CD4-positive, alpha-beta T cell (primary cell): ENCODE data around the gene ATP8B3. TPM values are rescaled to one million over a fixed set of nuclear protein-coding genes. Genes with fewer than 3 reads are reported as not detected.

Experiments used
- ATAC-seq: fragments of 200-7000 bp; cut with Tn5 transposase; one replicate; pipeline ENCODE4 v1.10.0; 2022; ENCODE audit warnings: mild to moderate bottlenecking; ENCODE audit not compliant: poor library complexity
- CTCF ChIA-PET: fragments of 350-600 bp; sonication (Branson Sonifier 250); formaldehyde crosslinking; loops from one replicate; lab custom pipeline; 2021; ENCODE audit warnings: antibody characterized with exemption, inconsistent platforms; lab: Charles Lee
- POLR2A ChIA-PET: fragments of 350-600 bp; sonication (Branson Sonifier 250); formaldehyde crosslinking; loops from one replicate; lab custom pipeline; 2021; ENCODE audit warnings: antibody characterized with exemption, inconsistent platforms; lab: Charles Lee
- DNase-seq, 14 experiments: peaks; one replicate each; pipeline ENCODE4 v3.0.0-alpha.2; 2013 to 2020; ENCODE audit warnings: mixed read lengths in 2 of 14
- H3K27ac ChIP-seq, 2 donors: one replicate each; pipeline versions ENCODE4 v1.5.1 to v1.7.0; 2013; ENCODE audit warnings: low read length in 2 of 2, low read depth in 1 of 2, mild to moderate bottlenecking in 1 of 2
- H3K27me3 ChIP-seq, 2 experiments: 1 replicate in 1 of 2; 2 replicates in 1 of 2; pipeline versions ENCODE4 v1.6.1 to v1.7.0; 2013; ENCODE audit warnings: low read length in 2 of 2, control low read depth in 1 of 2, mild to moderate bottlenecking in 1 of 2, moderate library complexity in 1 of 2; ENCODE audit not compliant: insufficient read depth in 2 of 2, control insufficient read depth in 1 of 2
- H3K36me3 ChIP-seq: one replicate; pipeline ENCODE4 v1.6.1; 2013; ENCODE audit warnings: low read length, control low read depth; ENCODE audit not compliant: insufficient read depth
- H3K4me1 ChIP-seq: one replicate; pipeline ENCODE4 v1.6.1; 2013; ENCODE audit warnings: low read length, control low read depth; ENCODE audit not compliant: insufficient read depth
- H3K4me3 ChIP-seq: one replicate; pipeline ENCODE4 v1.5.1; 2013; ENCODE audit warnings: mild to moderate bottlenecking, low read length, moderate library complexity
- H3K9me3 ChIP-seq, 2 experiments: 1 replicate in 1 of 2; 2 replicates in 1 of 2; pipeline versions ENCODE4 v1.6.1 to v1.7.0; 2013; ENCODE audit warnings: low read length in 2 of 2, mild to moderate bottlenecking in 2 of 2, control low read depth in 1 of 2, moderate library complexity in 1 of 2; ENCODE audit not compliant: control insufficient read depth in 1 of 2, insufficient read depth in 1 of 2
- H3K27ac Mint-ChIP-seq: one replicate; pipeline ENCODE4 v1.8.0; 2020; ENCODE audit warnings: mixed read lengths
- H3K27me3 Mint-ChIP-seq: one replicate; pipeline ENCODE4 v1.8.0; 2021; ENCODE audit warnings: mixed read lengths
- H3K36me3 Mint-ChIP-seq: one replicate; pipeline ENCODE4 v1.8.0; 2021; ENCODE audit warnings: low read depth, mixed read lengths
- H3K4me1 Mint-ChIP-seq: one replicate; pipeline ENCODE4 v1.8.0; 2021; ENCODE audit warnings: low read depth, mixed read lengths
- H3K4me3 Mint-ChIP-seq: one replicate; pipeline ENCODE4 v1.8.0; 2020; ENCODE audit warnings: mild to moderate bottlenecking, mixed read lengths
- H3K9me3 Mint-ChIP-seq: one replicate; pipeline ENCODE4 v1.8.0; 2020; ENCODE audit warnings: mixed read lengths
- intact Hi-C, 2 experiments: fragments of 100-400 bp; cut with DNase I in 1 of 2; cut with micrococcal nuclease in 1 of 2; formaldehyde crosslinking; loops; one replicate each; pipeline versions ENCODE4 v1.15.1 to v1.9.0; 2023 to 2025; cut with DNase I, micrococcal nuclease
- total RNA-seq, 174 experiments: library from RNA in 2 of 174; stranded (reverse) in 2 of 174; gene quantifications; one replicate each; pipeline ENCODE4 v1.2.3 and lab custom pipeline; 2021 to 2026
- TF ChIP-seq, protein P1 (sequence below): fragments of 200-600 bp; IDR thresholded peaks from one replicate; pipeline ENCODE4 v1.8.0; 2022; ENCODE audit warnings: antibody characterized with exemption, mild to moderate bottlenecking

Gene ATP8B3
- total RNA-seq, 2 experiments from 2014 or later: 2.5 to 3.2 TPM

DNA sequence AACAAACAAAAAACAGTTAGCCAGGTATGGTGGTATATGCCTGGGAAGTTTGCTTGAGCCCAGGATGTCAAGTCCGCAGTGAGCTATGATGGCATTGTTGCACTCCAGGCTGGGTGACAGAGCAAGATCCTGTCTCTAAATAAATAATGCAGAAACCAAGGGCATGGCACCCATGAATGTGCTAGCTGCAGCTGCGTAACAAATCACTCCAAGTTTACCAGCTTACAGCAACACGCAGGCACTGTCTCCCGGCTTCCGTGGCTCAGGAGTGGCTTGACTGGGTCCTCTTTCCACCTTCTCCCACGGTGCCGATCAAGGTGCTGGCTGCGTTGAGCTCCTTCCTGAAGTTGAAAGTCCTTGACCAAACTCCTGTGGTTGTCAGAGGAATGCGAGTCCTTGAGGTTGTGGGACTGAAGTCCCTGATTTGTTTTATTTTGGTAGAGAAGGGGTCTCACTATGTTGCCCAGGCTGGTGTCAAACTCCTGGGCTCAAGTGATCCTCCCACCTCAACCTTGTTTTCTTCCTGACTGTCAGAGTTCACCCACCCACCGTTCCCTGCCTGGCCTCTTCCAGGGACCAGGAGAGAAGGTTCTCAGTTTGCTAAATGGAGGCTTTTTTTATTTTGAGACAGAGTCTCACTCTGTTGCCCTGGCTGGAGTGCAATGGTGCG is 72.0 kb downstream of the ATP8B3 start:
- H3K4me3 ChIP-seq: no peak overlapping the region
- peaks cover 24% of the 10 kb centered on the region in 2 experiments for H3K27me3 ChIP-seq
- peaks cover 0 to 37% of the 10 kb centered on the region in 2 experiments for H3K9me3 ChIP-seq
- ChIA-PET CTCF (no interaction called here), POLR2A (no interaction called here)
- H3K9me3 Mint-ChIP-seq: peaks cover 2% of the 10 kb centered on the region
- no peak for ATAC-seq
- no peaks in the 10 kb centered on the region for H3K4me1 ChIP-seq
- H3K27ac ChIP-seq: no peak overlapping the region
- TF ChIP-seq, protein P1, sequence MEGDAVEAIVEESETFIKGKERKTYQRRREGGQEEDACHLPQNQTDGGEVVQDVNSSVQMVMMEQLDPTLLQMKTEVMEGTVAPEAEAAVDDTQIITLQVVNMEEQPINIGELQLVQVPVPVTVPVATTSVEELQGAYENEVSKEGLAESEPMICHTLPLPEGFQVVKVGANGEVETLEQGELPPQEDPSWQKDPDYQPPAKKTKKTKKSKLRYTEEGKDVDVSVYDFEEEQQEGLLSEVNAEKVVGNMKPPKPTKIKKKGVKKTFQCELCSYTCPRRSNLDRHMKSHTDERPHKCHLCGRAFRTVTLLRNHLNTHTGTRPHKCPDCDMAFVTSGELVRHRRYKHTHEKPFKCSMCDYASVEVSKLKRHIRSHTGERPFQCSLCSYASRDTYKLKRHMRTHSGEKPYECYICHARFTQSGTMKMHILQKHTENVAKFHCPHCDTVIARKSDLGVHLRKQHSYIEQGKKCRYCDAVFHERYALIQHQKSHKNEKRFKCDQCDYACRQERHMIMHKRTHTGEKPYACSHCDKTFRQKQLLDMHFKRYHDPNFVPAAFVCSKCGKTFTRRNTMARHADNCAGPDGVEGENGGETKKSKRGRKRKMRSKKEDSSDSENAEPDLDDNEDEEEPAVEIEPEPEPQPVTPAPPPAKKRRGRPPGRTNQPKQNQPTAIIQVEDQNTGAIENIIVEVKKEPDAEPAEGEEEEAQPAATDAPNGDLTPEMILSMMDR: no peak
- H3K36me3 ChIP-seq: no peaks in the 10 kb centered on the region
- H3K27ac Mint-ChIP-seq: no peak overlapping the region
- no peak overlapping the region for H3K4me3 Mint-ChIP-seq
- H3K4me1 Mint-ChIP-seq: no peaks in the 10 kb centered on the region
- H3K27me3 Mint-ChIP-seq: peaks cover 54% of the 10 kb centered on the region
- no peaks in the 10 kb centered on the region for H3K36me3 Mint-ChIP-seq
- intact Hi-C loops: no loop called here
- DNase-seq: no peak

DNA sequence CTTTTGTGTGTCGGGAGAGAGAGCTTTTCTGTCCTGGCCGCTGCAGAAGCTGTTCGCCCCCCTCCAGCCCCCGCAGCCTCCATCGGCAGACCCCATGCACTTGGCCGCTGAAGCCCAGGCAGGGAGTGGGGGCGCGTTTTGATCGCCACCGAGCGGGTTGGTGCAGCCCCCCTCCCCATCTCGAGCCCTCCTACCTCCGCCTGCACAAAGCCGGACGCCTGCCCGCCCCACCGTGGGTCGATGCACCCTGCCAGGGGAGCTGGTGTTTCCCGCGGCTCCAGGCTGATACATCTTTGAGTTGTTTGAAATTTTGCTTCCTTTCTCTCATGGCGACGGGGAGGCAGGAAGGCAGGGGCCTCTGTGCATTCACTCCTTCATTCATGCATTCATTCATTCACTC is 75.1 kb downstream of the ATP8B3 start:
- peaks cover 0 to 34% of the 10 kb centered on the region in 2 experiments for H3K9me3 ChIP-seq
- H3K36me3 Mint-ChIP-seq: no peaks in the 10 kb centered on the region
- intact Hi-C loops: no loop called here
- no peak overlapping the region for H3K27ac Mint-ChIP-seq
- POLR2A ChIA-PET: no interaction called here
- no peaks in the 10 kb centered on the region for H3K36me3 ChIP-seq
- H3K4me1 ChIP-seq: no peaks in the 10 kb centered on the region
- H3K9me3 Mint-ChIP-seq: peaks cover 2% of the 10 kb centered on the region
- peaks cover 32 to 34% of the 10 kb centered on the region in 2 experiments for H3K27me3 ChIP-seq
- H3K4me1 Mint-ChIP-seq: no peaks in the 10 kb centered on the region
- ATAC-seq (no peak), DNase-seq (no peak)
- no peak overlapping the region for H3K27ac ChIP-seq
- H3K4me3 ChIP-seq: no peak overlapping the region
- TF ChIP-seq, protein P1: no peak
- CTCF ChIA-PET: no interaction called here
- H3K27me3 Mint-ChIP-seq: peaks cover 62% of the 10 kb centered on the region
- no peak overlapping the region for H3K4me3 Mint-ChIP-seq

DNA sequence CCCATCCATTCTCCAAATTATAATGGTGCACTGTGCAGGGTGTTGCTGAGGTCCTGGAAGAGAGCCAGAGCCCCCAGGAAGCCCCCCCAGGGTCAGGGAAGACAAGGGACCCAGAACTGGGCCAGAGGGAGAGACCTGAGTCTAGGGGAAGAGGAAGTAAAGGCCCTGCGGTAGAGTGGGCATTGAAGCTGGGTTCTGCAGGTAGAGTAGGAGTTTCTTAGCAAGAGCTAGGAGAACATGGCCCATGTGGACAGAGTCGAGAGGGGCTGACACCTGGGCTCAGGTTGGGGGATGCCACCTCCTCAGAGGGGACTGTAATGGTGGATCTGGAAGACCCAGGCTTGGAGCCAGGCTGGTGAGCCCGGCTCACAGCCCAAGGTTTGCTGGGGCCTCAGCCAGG is 75.8 kb downstream of the ATP8B3 start:
- H3K27me3 ChIP-seq: peaks cover 32 to 34% of the 10 kb centered on the region in 2 experiments
- DNase-seq (no peak), ATAC-seq (no peak)
- H3K36me3 ChIP-seq: no peaks in the 10 kb centered on the region
- no peak overlapping the region for H3K4me3 Mint-ChIP-seq
- peaks cover 2% of the 10 kb centered on the region for H3K9me3 Mint-ChIP-seq
- no peaks in the 10 kb centered on the region for H3K4me1 Mint-ChIP-seq
- no peak overlapping the region for H3K27ac Mint-ChIP-seq
- ChIA-PET POLR2A (no interaction called here), CTCF (no interaction called here)
- no peak overlapping the region for H3K4me3 ChIP-seq
- peaks cover 61% of the 10 kb centered on the region for H3K27me3 Mint-ChIP-seq
- H3K36me3 Mint-ChIP-seq: no peaks in the 10 kb centered on the region
- peaks cover 0 to 34% of the 10 kb centered on the region in 2 experiments for H3K9me3 ChIP-seq
- H3K27ac ChIP-seq: no peak overlapping the region
- H3K4me1 ChIP-seq: no peaks in the 10 kb centered on the region
- TF ChIP-seq, protein P1: no peak
- intact Hi-C loops: no loop called here
